ENCODE data around the gene APLP1. TPM values are rescaled to one million over a fixed set of nuclear protein-coding genes. Genes with fewer than 3 reads are reported as not detected.

APLP1 gene
- total RNA-seq, 4 donors from 2014 or later: 1.6 to 5.6 (median 2.3) TPM

GRCh38 chr19:35895911-35896642 lies 27.7 kb downstream of the APLP1 start:
- no peak overlapping the region for H3K4me3 ChIP-seq (ENCODE audit: low read depth, poor library complexity, severe bottlenecking)
- DNase-seq (ENCODE audit: low spot score in 2 of 2): no peak
- intact Hi-C loops (cut with DNase I; ENCODE audit: low total_unique reads): loop anchor here (5.0 kb wide), 1 partner anchor 36 kb away; no protein-coding TSS in a partner anchor
- TF ChIP-seq CTCF (IDR thresholded peaks at IDR 0.05): no peak
- TF ChIP-seq POLR2A (IDR thresholded peaks at IDR 0.05): no peak
- 93 to 96% methylated on average over 19 to 20 of the region's 21 CpGs for WGBS, 2 donors

- no peak for TF ChIP-seq POLR2A (IDR thresholded peaks at IDR 0.05)
- no peak for TF ChIP-seq CTCF (IDR thresholded peaks at IDR 0.05)
- intact Hi-C loops (cut with DNase I; ENCODE audit: low total_unique reads): loop anchor here (5.0 kb wide), 1 partner anchor 36 kb away; no protein-coding TSS in a partner anchor
- DNase-seq (ENCODE audit: low spot score in 2 of 2): no peak
- H3K4me3 ChIP-seq (ENCODE audit: low read depth, poor library complexity, severe bottlenecking): no peak overlapping the region
- 85 to 92% methylated on average over 13 of the region's 13 CpGs for WGBS, 2 donors
Observed at GRCh38 chr19:35896643-35897040, 28.3 kb downstream of the APLP1 start.

- WGBS, 2 donors: 87 to 88% methylated on average over 13 of the region's 13 CpGs
- H3K4me3 ChIP-seq (ENCODE audit: low read depth, poor library complexity, severe bottlenecking): no peak overlapping the region
- TF ChIP-seq CTCF (IDR thresholded peaks at IDR 0.05): no peak
- no peak for TF ChIP-seq POLR2A (IDR thresholded peaks at IDR 0.05)
- DNase-seq (ENCODE audit: low spot score in 2 of 2): no peak
- intact Hi-C loops (cut with DNase I; ENCODE audit: low total_unique reads): loop anchor here (5.0 kb wide), 1 partner anchor 34 kb away; no protein-coding TSS in a partner anchor
Observed at GRCh38 chr19:35897706-35898451, 29.5 kb downstream of the APLP1 start.

- intact Hi-C loops (cut with DNase I; ENCODE audit: low total_unique reads): loop anchor here (5.0 kb wide), 1 partner anchor 34 kb away; no protein-coding TSS in a partner anchor
- TF ChIP-seq CTCF (IDR thresholded peaks at IDR 0.05) (no peak), POLR2A (IDR thresholded peaks at IDR 0.05) (no peak)
- WGBS, 2 donors: 1% methylated on average over 12 to 17 of the region's 17 CpGs
- peak overlapping the region; percentile 41 for H3K4me3 ChIP-seq (ENCODE audit: low read depth, poor library complexity, severe bottlenecking)
- no peak for DNase-seq (ENCODE audit: low spot score in 2 of 2)
Observed at GRCh38 chr19:35898499-35898809, 30.1 kb downstream of the APLP1 start.

- 1% methylated on average over 24 to 39 of the region's 43 CpGs for WGBS, 2 donors
- DNase-seq (ENCODE audit: low spot score in 2 of 2): peak; percentile 68 to 95
- intact Hi-C loops (cut with DNase I; ENCODE audit: low total_unique reads): loop anchor here (5.0 kb wide), 1 partner anchor 33 kb away; no protein-coding TSS in a partner anchor
- no peak for TF ChIP-seq POLR2A (IDR thresholded peaks at IDR 0.05)
- TF ChIP-seq CTCF (IDR thresholded peaks at IDR 0.05): no peak
- H3K4me3 ChIP-seq (ENCODE audit: low read depth, poor library complexity, severe bottlenecking): peak overlapping the region; percentile 41
Observed at GRCh38 chr19:35899547-35900214, 31.3 kb downstream of the APLP1 start.

Data from lower leg skin (tissue), 4 donors.